HepG2 (cell line): ENCODE data around the gene RIT2. TPM values are rescaled to one million over a fixed set of nuclear protein-coding genes. Genes with fewer than 3 reads are reported as not detected.

Source experiments
- ASH2L ChIP-seq: fragments of 300-600, 200-600 bp; sonication (generic); IDR thresholded peaks from 2 replicates; pipeline ENCODE4 v1.7.0; 2017; ENCODE audit warnings: low read depth, mild to moderate bottlenecking, moderate library complexity, mixed read lengths, low read length; ENCODE audit not compliant: insufficient read length
- MXI1 ChIP-seq: IDR thresholded peaks from 3 replicates; pipeline ENCODE4 v1.6.1; 2012; ENCODE audit warnings: low read depth, low read length, inconsistent platforms, borderline replicate concordance
- SNAI1 ChIP-seq: sonication (generic); formaldehyde crosslinking; IDR thresholded peaks from 2 replicates; pipeline ENCODE4 v1.5.0; 2020; ENCODE audit warnings: mild to moderate bottlenecking, missing genetic modification reagents, borderline replicate concordance
- SRSF9 ChIP-seq: fragments of 200-400 bp; formaldehyde crosslinking; IDR thresholded peaks from 2 replicates; pipeline ENCODE4 v1.6.1; 2018; ENCODE audit warnings: borderline replicate concordance, mild to moderate bottlenecking, low read depth, low read length; ENCODE audit not compliant: insufficient read depth, poor library complexity, severe bottlenecking
- ZNF207 ChIP-seq: fragments of 450-650 bp; IDR thresholded peaks from 2 replicates; pipeline ENCODE4 v1.6.1; 2016; ENCODE audit warnings: antibody characterized with exemption, borderline replicate concordance
- ZNF558 ChIP-seq: sonication (generic); formaldehyde crosslinking; IDR thresholded peaks from 2 replicates; pipeline ENCODE4 v1.9.0; 2022; ENCODE audit warnings: mild to moderate bottlenecking, missing genetic modification reagents, borderline replicate concordance
- ZNF570 ChIP-seq: sonication (generic); formaldehyde crosslinking; IDR thresholded peaks from 2 replicates; pipeline ENCODE4 v1.4.0; 2020; ENCODE audit warnings: mild to moderate bottlenecking, missing genetic modification reagents, borderline replicate concordance
- ZNF704 ChIP-seq: sonication (generic); formaldehyde crosslinking; IDR thresholded peaks from 2 replicates; pipeline ENCODE4 v1.8.1; 2023; ENCODE audit warnings: mild to moderate bottlenecking, inconsistent platforms, moderate library complexity, missing genetic modification reagents, borderline replicate concordance
- ZNF766 ChIP-seq: sonication (generic); formaldehyde crosslinking; IDR thresholded peaks from 2 replicates; pipeline ENCODE4 v1.5.0; 2020; ENCODE audit warnings: missing genetic modification reagents, borderline replicate concordance
- polyA plus RNA-seq, 8 experiments: library from polyadenylated mRNA; depleted of rRNA in 3 of 8; stranded (reverse) in 7 of 8; unstranded in 1 of 8; fragments of >200 nt; fragmentation: Illumina TruSeq in 4 of 8; extraction: Trizol in 4 of 8; gene quantifications; 2 replicates each; pipeline versions ENCODE4 v1.2.1 to v1.2.3, GENCODE V29; 2011 to 2016; ENCODE audit warnings: low read depth in 4 of 8, missing spikeins in 1 of 8, mixed read lengths in 1 of 8; ENCODE audit not compliant: insufficient read depth in 1 of 8
- total RNA-seq, 5 experiments: library from RNA; depleted of rRNA; stranded (reverse); fragments of >200 nt; fragmentation: Illumina TruSeq; extraction: Trizol; gene quantifications; 2 replicates each; pipeline ENCODE4 v1.2.3, GENCODE V29; 2016; ENCODE audit warnings: low read depth in 1 of 5
- TF ChIP-seq, protein P1 (sequence below): sonication (generic); formaldehyde crosslinking; IDR thresholded peaks from 2 replicates; pipeline ENCODE4 v1.4.0; 2020; ENCODE audit warnings: missing genetic modification reagents

Gene RIT2
- total and polyA plus RNA-seq, 2 of the 13 experiments (the other 11 are each of a cell fraction or from before 2014, with no cell fraction given) = not detected

DNA sequence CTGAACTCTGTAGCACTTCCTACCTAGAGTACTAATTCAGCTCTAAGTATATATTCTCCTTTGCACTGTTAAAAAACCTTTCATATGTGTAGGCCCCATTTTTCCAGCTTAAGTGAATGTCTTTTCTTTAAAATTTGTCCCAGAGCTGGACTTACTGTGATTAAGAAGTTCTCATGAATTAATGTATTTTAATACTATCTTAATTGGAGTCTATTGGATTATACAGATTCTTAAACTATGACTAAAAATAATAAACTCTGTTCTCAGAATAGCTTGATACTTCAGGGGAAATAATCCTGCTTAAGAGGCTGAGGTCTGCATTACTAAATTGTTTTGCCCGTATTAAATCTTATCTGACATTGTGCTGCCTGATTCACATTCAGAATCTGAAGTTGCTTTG lies 223.3 kb downstream of the RIT2 start (continued):
- TF ChIP-seq MXI1 (no peak), ZNF570 (no peak), ZNF704 (CRISPR knock-in tag) (no peak), ASH2L (no peak), SNAI1 (CRISPR knock-in tag) (no peak), ZNF766 (no peak), ZNF207 (no peak), SRSF9 (no peak), ZNF558 (CRISPR knock-in tag) (no peak)
- TF ChIP-seq, protein P1, sequence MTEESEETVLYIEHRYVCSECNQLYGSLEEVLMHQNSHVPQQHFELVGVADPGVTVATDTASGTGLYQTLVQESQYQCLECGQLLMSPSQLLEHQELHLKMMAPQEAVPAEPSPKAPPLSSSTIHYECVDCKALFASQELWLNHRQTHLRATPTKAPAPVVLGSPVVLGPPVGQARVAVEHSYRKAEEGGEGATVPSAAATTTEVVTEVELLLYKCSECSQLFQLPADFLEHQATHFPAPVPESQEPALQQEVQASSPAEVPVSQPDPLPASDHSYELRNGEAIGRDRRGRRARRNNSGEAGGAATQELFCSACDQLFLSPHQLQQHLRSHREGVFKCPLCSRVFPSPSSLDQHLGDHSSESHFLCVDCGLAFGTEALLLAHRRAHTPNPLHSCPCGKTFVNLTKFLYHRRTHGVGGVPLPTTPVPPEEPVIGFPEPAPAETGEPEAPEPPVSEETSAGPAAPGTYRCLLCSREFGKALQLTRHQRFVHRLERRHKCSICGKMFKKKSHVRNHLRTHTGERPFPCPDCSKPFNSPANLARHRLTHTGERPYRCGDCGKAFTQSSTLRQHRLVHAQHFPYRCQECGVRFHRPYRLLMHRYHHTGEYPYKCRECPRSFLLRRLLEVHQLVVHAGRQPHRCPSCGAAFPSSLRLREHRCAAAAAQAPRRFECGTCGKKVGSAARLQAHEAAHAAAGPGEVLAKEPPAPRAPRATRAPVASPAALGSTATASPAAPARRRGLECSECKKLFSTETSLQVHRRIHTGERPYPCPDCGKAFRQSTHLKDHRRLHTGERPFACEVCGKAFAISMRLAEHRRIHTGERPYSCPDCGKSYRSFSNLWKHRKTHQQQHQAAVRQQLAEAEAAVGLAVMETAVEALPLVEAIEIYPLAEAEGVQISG (CRISPR knock-in tag) = no peak
